ENCODE measurements around the gene NSUN7.
A peak's percentile ranks its signal among the peaks of the same experiment; 100 is the strongest.

The NSUN7 gene

GRCh38 chr4:40837094-40837870 lies 87.5 kb downstream of the NSUN7 start:
- Histone ChIP-seq H3K27ac (ENCODE audit: extremely low read depth, low read depth, low read length) (no peak overlapping the region), H3K4me1 (ENCODE audit: control insufficient read depth, insufficient read depth, low read length) (no peaks in the 10 kb centered on the region), H3K4me3 (ENCODE audit: low read depth, low read length) (no peak overlapping the region), H3K36me3 (ENCODE audit: control insufficient read depth in 2 of 2, insufficient read depth in 1 of 2, low read length in 2 of 2) (no peaks in the 10 kb centered on the region), H3K9me3 (ENCODE audit: control insufficient read depth, insufficient read depth, low read depth, low read length) (no peaks in the 10 kb centered on the region)
- POLR2A ChIA-PET: no interaction called here
- CTCF ChIA-PET: interaction anchor here (0.7 kb wide), 1 partner anchor 42 kb away, joined by 3 read pairs; no protein-coding TSS in a partner anchor
- TF ChIP-seq SCRT2 (tag by site-specific recombination; IDR thresholded peaks at IDR 0.05) (0 out of 2 replicates have a peak, but pooled peaks have one; percentile 32), ZNF645 (tag by site-specific recombination; IDR thresholded peaks at IDR 0.05) (no peak)

GRCh38 chr4:40838742-40839141 lies 89.0 kb downstream of the NSUN7 start:
- Histone ChIP-seq H3K4me3 (ENCODE audit: low read depth, low read length) (no peak overlapping the region), H3K4me1 (ENCODE audit: control insufficient read depth, insufficient read depth, low read length) (no peaks in the 10 kb centered on the region), H3K36me3 (ENCODE audit: control insufficient read depth in 2 of 2, insufficient read depth in 1 of 2, low read length in 2 of 2) (no peaks in the 10 kb centered on the region), H3K9me3 (ENCODE audit: control insufficient read depth, insufficient read depth, low read depth, low read length) (no peaks in the 10 kb centered on the region), H3K27ac (ENCODE audit: extremely low read depth, low read depth, low read length) (no peak overlapping the region)
- TF ChIP-seq KLF9 (tag by site-specific recombination; IDR thresholded peaks at IDR 0.05; ENCODE audit: low read depth): no peak
- TF ChIP-seq ZBTB7A (tag by site-specific recombination; IDR thresholded peaks at IDR 0.05; ENCODE audit: low read depth): no peak
- no peak for TF ChIP-seq ZSCAN23 (tag by site-specific recombination; IDR thresholded peaks at IDR 0.05)
- TF ChIP-seq ZNF140 (tag by site-specific recombination; IDR thresholded peaks at IDR 0.05): no peak
- no peak for TF ChIP-seq PRDM1 (tag by site-specific recombination; IDR thresholded peaks at IDR 0.05)
- no peak for TF ChIP-seq YY1 (tag by site-specific recombination; IDR thresholded peaks at IDR 0.05)
- TF ChIP-seq ZNF280D (tag by site-specific recombination; IDR thresholded peaks at IDR 0.05): no peak
- TF ChIP-seq BCL11A (tag by site-specific recombination; IDR thresholded peaks at IDR 0.05; ENCODE audit: low read depth): no peak
- TF ChIP-seq ZNF529 (tag by site-specific recombination; IDR thresholded peaks at IDR 0.05; ENCODE audit: insufficient replicate concordance): no peak
- TF ChIP-seq GLI4 (tag by site-specific recombination; IDR thresholded peaks at IDR 0.05): no peak
- TF ChIP-seq ZBTB1 (tag by site-specific recombination; IDR thresholded peaks at IDR 0.05): no peak
- TF ChIP-seq ZNF211 (tag by site-specific recombination; IDR thresholded peaks at IDR 0.05; ENCODE audit: low read depth): no peak
- no peak for TF ChIP-seq SETDB1 (IDR thresholded peaks at IDR 0.05; ENCODE audit: insufficient read length, low read length)
- POLR2A ChIA-PET: no interaction called here
- CTCF ChIA-PET: interaction anchor here (0.6 to 1.5 kb wide), 2 partner anchors 19 to 91 kb away, joined by 3 to 6 read pairs; no protein-coding TSS in a partner anchor

GRCh38 chr4:40840255-40840984 lies 90.7 kb downstream of the NSUN7 start:
- Histone ChIP-seq H3K27ac (ENCODE audit: extremely low read depth, low read depth, low read length) (no peak overlapping the region), H3K9me3 (ENCODE audit: control insufficient read depth, insufficient read depth, low read depth, low read length) (no peaks in the 10 kb centered on the region), H3K4me1 (ENCODE audit: control insufficient read depth, insufficient read depth, low read length) (no peaks in the 10 kb centered on the region), H3K36me3 (ENCODE audit: control insufficient read depth in 2 of 2, insufficient read depth in 1 of 2, low read length in 2 of 2) (no peaks in the 10 kb centered on the region), H3K4me3 (ENCODE audit: low read depth, low read length) (no peak overlapping the region)
- ChIA-PET POLR2A (interaction anchor here (1.0 kb wide), 1 partner anchor 416 kb away, joined by 3 read pairs; the partner anchor contains the start of gene UCHL1), CTCF (interaction anchor here (0.6 to 2.3 kb wide), 22 partner anchors 8 to 1014 kb away, joined by 3 to 18 read pairs (median 4); no protein-coding TSS in a partner anchor)
- TF ChIP-seq KLF7 (tag by site-specific recombination; IDR thresholded peaks at IDR 0.05; ENCODE audit: borderline replicate concordance): no peak
- no peak for TF ChIP-seq ZNF639 (tag by site-specific recombination; IDR thresholded peaks at IDR 0.05)
- no peak for TF ChIP-seq REPIN1 (tag by site-specific recombination; IDR thresholded peaks at IDR 0.05; ENCODE audit: low read depth)
- no peak for TF ChIP-seq ZNF830 (tag by site-specific recombination; IDR thresholded peaks at IDR 0.05; ENCODE audit: low read depth)
- no peak for TF ChIP-seq ZNF596 (tag by site-specific recombination; IDR thresholded peaks at IDR 0.05)
- TF ChIP-seq ZBTB10 (tag by site-specific recombination; IDR thresholded peaks at IDR 0.05): no peak
- no peak for TF ChIP-seq HOXD13 (CRISPR knock-in tag; IDR thresholded peaks at IDR 0.05; ENCODE audit: borderline replicate concordance)
- TF ChIP-seq KLF9 (tag by site-specific recombination; IDR thresholded peaks at IDR 0.05; ENCODE audit: low read depth): no peak
